Activated naive CD4-positive, alpha-beta T cell treated with anti-CD3 and anti-CD28 coated beads, Interleukin-2, amount 10 ng/mL, durations not matched to agents 7 days and 5 days (primary cell): ENCODE data around the gene LYSMD3.
"Not testable (repeated sequence)": the region's sequence is repeated elsewhere in the genome, so short reads cannot be mapped to it uniquely, and the experiment has no call there.

Experiments
- CTCF ChIA-PET: fragments of 350-600 bp; sonication (Branson Sonifier 250); formaldehyde crosslinking; loops from one replicate; lab custom pipeline; 2021; ENCODE audit warnings: antibody characterized with exemption; lab: Charles Lee
- DNase-seq: peaks from one replicate; pipeline ENCODE4 v3.0.0-alpha.2; 2020
- H3K27ac Mint-ChIP-seq: one replicate; pipeline ENCODE4 v1.8.0; 2021; ENCODE audit warnings: mild to moderate bottlenecking, moderate library complexity, mixed read lengths
- H3K27me3 Mint-ChIP-seq: one replicate; pipeline ENCODE4 v1.8.0; 2021; ENCODE audit warnings: mild to moderate bottlenecking, mixed read lengths
- H3K36me3 Mint-ChIP-seq: one replicate; pipeline ENCODE4 v1.8.0; 2021; ENCODE audit warnings: mixed read lengths
- H3K4me1 Mint-ChIP-seq: one replicate; pipeline ENCODE4 v1.8.0; 2021; ENCODE audit warnings: mixed read lengths
- H3K4me3 Mint-ChIP-seq: one replicate; pipeline ENCODE4 v1.8.0; 2021; ENCODE audit warnings: mild to moderate bottlenecking, moderate library complexity, mixed read lengths
- H3K9me3 Mint-ChIP-seq: one replicate; pipeline ENCODE4 v1.8.0; 2021; ENCODE audit warnings: mixed read lengths

The LYSMD3 gene

GRCh38 chr5:90529194-90529938 is at the start of gene LYSMD3:
Gene LYSMD3 (minus strand): TSS chr5:90529584. CDS start chr5:90525289, 4,295 bp downstream.
- peak; percentile 98 for DNase-seq
- no peaks in the 10 kb centered on the region for H3K9me3 Mint-ChIP-seq
- CTCF ChIA-PET, result interaction anchor here (0.9 to 3.3 kb wide), 6 partner anchors 52 to 119 kb away, joined by 3 to 53 read pairs (median 5); partner anchors contain the start of genes CETN3, MBLAC2 and POLR3G
- H3K27me3 Mint-ChIP-seq, result peaks cover 11% of the 10 kb centered on the region
- H3K4me1 Mint-ChIP-seq, result peaks cover 27% of the 10 kb centered on the region
- H3K36me3 Mint-ChIP-seq, result peaks cover 10% of the 10 kb centered on the region
- peak within 1 kb of the TSS; percentile 96 for H3K27ac Mint-ChIP-seq
- peak within 1 kb of the TSS; percentile 98 for H3K4me3 Mint-ChIP-seq

GRCh38 chr5:90576566-90576965 is 47.2 kb upstream of the LYSMD3 start:
- H3K36me3 Mint-ChIP-seq, CTCF ChIA-PET, H3K4me3 Mint-ChIP-seq, H3K9me3 Mint-ChIP-seq, H3K27ac Mint-ChIP-seq, DNase-seq, H3K27me3 Mint-ChIP-seq, H3K4me1 Mint-ChIP-seq: not testable (repeated sequence)

- Mint-ChIP-seq H3K4me3 (no peak overlapping the region), H3K27me3 (no peaks in the 10 kb centered on the region), H3K4me1 (no peaks in the 10 kb centered on the region), H3K9me3 (no peaks in the 10 kb centered on the region), H3K27ac (no peak overlapping the region), H3K36me3 (no peaks in the 10 kb centered on the region)
- CTCF ChIA-PET, result no interaction called here
- no peak for DNase-seq
These were observed 46.3 kb upstream of the LYSMD3 start for GRCh38 chr5:90575712-90576111.

- no peak for DNase-seq
- CTCF ChIA-PET, result no interaction called here
- Mint-ChIP-seq H3K9me3 (no peaks in the 10 kb centered on the region), H3K4me3 (no peak overlapping the region), H3K27me3 (peaks cover 4% of the 10 kb centered on the region), H3K27ac (no peak overlapping the region), H3K4me1 (no peaks in the 10 kb centered on the region), H3K36me3 (no peaks in the 10 kb centered on the region)
These were observed 41.9 kb upstream of the LYSMD3 start for GRCh38 chr5:90571147-90571773.

- Mint-ChIP-seq H3K36me3 (no peaks in the 10 kb centered on the region), H3K27ac (no peak overlapping the region), H3K4me1 (no peaks in the 10 kb centered on the region), H3K27me3 (peaks cover 4% of the 10 kb centered on the region), H3K9me3 (no peaks in the 10 kb centered on the region), H3K4me3 (no peak overlapping the region)
- CTCF ChIA-PET, result no interaction called here
- no peak for DNase-seq
These were observed 40.6 kb upstream of the LYSMD3 start for GRCh38 chr5:90570034-90570433.

GRCh38 chr5:90569084-90569483 is 39.7 kb upstream of the LYSMD3 start:
- Mint-ChIP-seq H3K27me3 (peaks cover 7% of the 10 kb centered on the region), H3K4me1 (no peaks in the 10 kb centered on the region), H3K36me3 (no peaks in the 10 kb centered on the region), H3K27ac (no peak overlapping the region), H3K9me3 (no peaks in the 10 kb centered on the region), H3K4me3 (no peak overlapping the region)
- no peak for DNase-seq
- CTCF ChIA-PET, result no interaction called here

GRCh38 chr5:90565491-90565890 is 36.1 kb upstream of the LYSMD3 start:
- Mint-ChIP-seq H3K4me1 (no peaks in the 10 kb centered on the region), H3K36me3 (no peaks in the 10 kb centered on the region), H3K27me3 (peaks cover 14% of the 10 kb centered on the region), H3K4me3 (no peak overlapping the region), H3K27ac (no peak overlapping the region), H3K9me3 (no peaks in the 10 kb centered on the region)
- no peak for DNase-seq
- CTCF ChIA-PET, result no interaction called here

GRCh38 chr5:90563108-90563507 is 33.7 kb upstream of the LYSMD3 start:
- Mint-ChIP-seq H3K4me1 (peaks cover 7% of the 10 kb centered on the region), H3K36me3 (no peaks in the 10 kb centered on the region), H3K4me3 (no peak overlapping the region), H3K9me3 (no peaks in the 10 kb centered on the region), H3K27me3 (peaks cover 25% of the 10 kb centered on the region), H3K27ac (no peak overlapping the region)
- CTCF ChIA-PET, result no interaction called here
- DNase-seq, result no peak

- CTCF ChIA-PET, result no interaction called here
- no peaks in the 10 kb centered on the region for H3K9me3 Mint-ChIP-seq
- no peak overlapping the region for H3K4me3 Mint-ChIP-seq
- H3K36me3 Mint-ChIP-seq, result no peaks in the 10 kb centered on the region
- DNase-seq, result no peak
- H3K4me1 Mint-ChIP-seq, result peaks cover 10% of the 10 kb centered on the region
- peaks cover 29% of the 10 kb centered on the region for H3K27me3 Mint-ChIP-seq
- H3K27ac Mint-ChIP-seq, result no peak overlapping the region
These were observed 33.0 kb upstream of the LYSMD3 start for GRCh38 chr5:90562341-90562740.

GRCh38 chr5:90561766-90562165 is 32.4 kb upstream of the LYSMD3 start:
- CTCF ChIA-PET, result no interaction called here
- Mint-ChIP-seq H3K36me3 (no peaks in the 10 kb centered on the region), H3K4me1 (peaks cover 10% of the 10 kb centered on the region), H3K27me3 (peaks cover 35% of the 10 kb centered on the region), H3K9me3 (no peaks in the 10 kb centered on the region), H3K4me3 (no peak overlapping the region), H3K27ac (no peak overlapping the region)
- no peak for DNase-seq

GRCh38 chr5:90560771-90561170 is 31.4 kb upstream of the LYSMD3 start:
- Mint-ChIP-seq H3K36me3 (no peaks in the 10 kb centered on the region), H3K4me1 (peaks cover 10% of the 10 kb centered on the region), H3K9me3 (no peaks in the 10 kb centered on the region), H3K27ac (no peak overlapping the region), H3K4me3 (no peak overlapping the region), H3K27me3 (peaks cover 45% of the 10 kb centered on the region)
- CTCF ChIA-PET, result no interaction called here
- no peak for DNase-seq

- Mint-ChIP-seq H3K9me3 (no peaks in the 10 kb centered on the region), H3K36me3 (no peaks in the 10 kb centered on the region), H3K27me3 (peaks cover 53% of the 10 kb centered on the region), H3K4me1 (peaks cover 10% of the 10 kb centered on the region), H3K4me3 (peak within 1 kb of the TSS; percentile 22), H3K27ac (no peak within 1 kb of the TSS)
- no peak for DNase-seq
- CTCF ChIA-PET, result no interaction called here
These were observed 29.2 kb upstream of the LYSMD3 start, which contains the start of gene ADGRV1 for GRCh38 chr5:90558344-90559192. Gene ADGRV1 (plus strand): TSS chr5:90558797. CDS start chr5:90558896, 99 bp downstream.

- Mint-ChIP-seq H3K9me3 (no peaks in the 10 kb centered on the region), H3K36me3 (no peaks in the 10 kb centered on the region), H3K27me3 (peaks cover 53% of the 10 kb centered on the region), H3K27ac (no peak overlapping the region), H3K4me1 (peaks cover 10% of the 10 kb centered on the region), H3K4me3 (no peak overlapping the region)
- no peak for DNase-seq
- CTCF ChIA-PET, result no interaction called here
These were observed 28.5 kb upstream of the LYSMD3 start for GRCh38 chr5:90557871-90558270.

GRCh38 chr5:90557391-90557790 is 28.0 kb upstream of the LYSMD3 start:
- H3K36me3 Mint-ChIP-seq, result no peaks in the 10 kb centered on the region
- peaks cover 51% of the 10 kb centered on the region for H3K27me3 Mint-ChIP-seq
- peaks cover 10% of the 10 kb centered on the region for H3K4me1 Mint-ChIP-seq
- no peak overlapping the region for H3K27ac Mint-ChIP-seq
- no peaks in the 10 kb centered on the region for H3K9me3 Mint-ChIP-seq
- no peak overlapping the region for H3K4me3 Mint-ChIP-seq
- CTCF ChIA-PET, result no interaction called here
- DNase-seq, result no peak
